HS-5 (cell line): ENCODE results near the gene FLACC1.
"Not testable (repeated sequence)": the region's sequence is repeated elsewhere in the genome, so short reads cannot be mapped to it uniquely, and the experiment has no call there.

ENCODE experiments used
- DNase-seq: peaks from one replicate; pipeline ENCODE4 v3.0.0-alpha.2; 2012; ENCODE audit warnings: low read depth

FLACC1 gene

DNA sequence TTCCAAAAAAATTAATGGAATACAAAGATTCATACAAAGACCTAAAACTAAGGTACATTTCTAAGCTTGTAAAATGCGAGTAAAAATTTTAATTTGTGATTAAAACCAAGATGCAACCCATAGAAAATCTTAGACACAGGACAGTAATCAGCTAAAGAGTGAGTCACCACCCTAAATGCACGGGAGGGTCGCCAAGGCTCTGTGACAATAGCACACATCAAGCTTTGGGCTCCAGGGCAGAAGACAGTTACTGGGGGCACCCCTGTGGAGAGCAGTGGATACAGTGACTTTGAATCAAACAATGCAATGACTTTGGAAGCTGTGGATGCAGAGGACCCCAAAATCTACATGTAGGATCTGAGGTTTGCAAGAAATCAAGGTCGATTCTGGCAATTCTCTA lies 7.5 kb downstream of the FLACC1 start:
- no peak for DNase-seq

DNA sequence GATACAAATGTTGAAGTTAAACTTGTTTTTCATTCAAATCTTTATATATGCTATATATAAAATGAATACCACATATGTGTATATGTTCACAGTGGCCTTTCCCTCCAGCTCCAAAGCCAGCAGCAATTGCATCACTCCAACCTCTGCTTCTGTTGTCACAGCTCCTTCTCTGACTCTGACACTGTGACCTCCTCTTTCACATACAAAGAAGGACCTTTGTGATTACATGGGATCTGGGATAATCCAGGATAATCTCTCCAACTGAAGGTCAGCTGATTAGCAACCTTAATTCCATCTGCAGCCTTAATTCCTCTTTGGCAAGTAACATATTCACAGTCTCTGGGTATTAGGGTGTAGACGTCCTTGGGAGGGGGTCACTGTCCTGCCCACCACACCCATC lies 8.4 kb downstream of the FLACC1 start:
- DNase-seq = no peak

- DNase-seq = no peak
These were observed 10.0 kb downstream of the FLACC1 start for GRCh38 chr2:201347138-201347537.

- DNase-seq = no peak
These were observed 11.4 kb downstream of the FLACC1 start for GRCh38 chr2:201345625-201346213.

- DNase-seq = no peak
These were observed 12.3 kb downstream of the FLACC1 start for GRCh38 chr2:201344663-201345366.

- no peak for DNase-seq
These were observed 13.6 kb downstream of the FLACC1 start for GRCh38 chr2:201343559-201343958.

DNA sequence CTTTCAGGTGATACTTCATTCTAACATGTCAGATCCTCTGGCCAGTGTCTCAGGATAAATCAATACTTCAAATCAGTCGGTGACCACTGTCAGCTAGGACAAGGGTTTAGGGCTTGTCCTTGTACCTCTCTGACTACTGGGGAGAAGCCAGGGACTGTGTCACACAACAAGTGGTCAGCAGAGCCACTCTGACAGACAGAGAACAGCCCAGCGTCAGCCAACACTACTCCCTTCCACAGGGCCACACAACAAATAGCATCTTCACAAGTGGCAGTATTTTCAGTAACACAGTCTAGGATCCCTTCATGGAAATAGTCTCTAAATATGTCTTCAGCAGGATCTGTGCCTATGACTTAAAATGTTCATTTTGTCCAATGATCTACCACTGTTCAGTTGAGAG lies 14.2 kb downstream of the FLACC1 start:
- DNase-seq = no peak

GRCh38 chr2:201329409-201329808 lies 27.7 kb downstream of the FLACC1 start:
- DNase-seq = no peak

DNA sequence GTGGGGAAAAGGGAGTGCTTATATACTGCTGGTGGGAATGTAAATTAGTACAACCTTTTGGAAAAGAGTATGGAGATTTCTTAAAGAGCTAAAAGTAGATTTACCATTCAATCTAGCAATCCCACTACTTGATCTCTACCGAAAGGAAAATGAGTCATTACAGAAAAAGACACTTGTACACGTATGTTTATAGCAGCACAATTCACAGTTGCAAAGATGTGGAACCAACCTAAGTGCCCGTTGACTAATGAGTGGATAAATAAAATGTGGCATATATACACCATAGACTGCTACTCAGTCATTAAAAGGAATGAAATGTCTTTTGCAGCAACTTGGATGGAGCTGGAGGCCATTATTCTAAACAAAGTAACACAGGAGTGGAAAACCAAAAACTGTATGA lies 29.5 kb downstream of the FLACC1 start:
- DNase-seq = no peak

GRCh38 chr2:201322772-201323171 lies 34.4 kb downstream of the FLACC1 start:
- DNase-seq = no peak

DNA sequence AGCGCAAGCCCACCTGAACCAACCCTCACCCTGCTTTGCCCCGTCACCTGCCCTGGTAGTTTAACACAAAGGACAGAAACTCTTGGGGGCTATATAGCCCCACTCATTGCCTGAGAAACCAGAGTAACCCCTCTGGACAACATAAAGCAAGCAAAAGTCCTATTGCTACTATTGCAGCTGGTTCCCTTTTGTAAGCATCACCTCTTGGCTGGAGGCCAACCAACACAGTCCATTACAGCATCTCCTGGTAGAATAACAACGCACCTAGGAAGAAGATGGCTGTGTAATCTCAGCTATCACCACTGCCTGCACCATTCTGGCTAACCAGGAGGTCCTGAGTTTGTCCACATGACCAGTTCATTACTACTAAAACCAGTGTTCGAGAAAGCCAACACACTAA lies 36.4 kb downstream of the FLACC1 start:
- DNase-seq = no peak

- no peak for DNase-seq
These were observed 36.9 kb downstream of the FLACC1 start for GRCh38 chr2:201320257-201320656.

- DNase-seq = no peak
These were observed 37.6 kb downstream of the FLACC1 start for GRCh38 chr2:201319511-201319910.

GRCh38 chr2:201313362-201313761 lies 43.8 kb downstream of the FLACC1 start:
- DNase-seq = no peak

DNA sequence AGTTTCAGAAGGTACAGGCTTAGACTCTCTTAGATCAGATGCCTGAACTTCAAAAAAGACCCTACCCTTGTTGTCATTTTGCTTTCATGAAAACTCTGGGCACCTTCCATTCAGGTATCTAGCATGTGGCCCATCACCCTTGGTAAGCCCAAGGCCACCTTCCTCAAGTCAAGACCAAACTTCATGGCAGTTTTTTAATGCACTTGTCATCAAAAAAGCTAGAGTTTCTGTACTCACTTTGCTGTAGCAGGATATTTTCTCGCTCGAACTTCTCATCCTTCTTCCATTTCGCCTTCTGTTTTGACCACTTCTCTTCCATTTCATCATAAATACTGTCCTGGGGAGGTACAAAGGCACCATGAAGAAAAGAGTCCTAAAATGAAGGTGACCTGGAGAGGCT lies 48.2 kb downstream of the FLACC1 start:
- DNase-seq = no peak

- DNase-seq = no peak
These were observed 49.3 kb downstream of the FLACC1 start for GRCh38 chr2:201307876-201308275.

DNA sequence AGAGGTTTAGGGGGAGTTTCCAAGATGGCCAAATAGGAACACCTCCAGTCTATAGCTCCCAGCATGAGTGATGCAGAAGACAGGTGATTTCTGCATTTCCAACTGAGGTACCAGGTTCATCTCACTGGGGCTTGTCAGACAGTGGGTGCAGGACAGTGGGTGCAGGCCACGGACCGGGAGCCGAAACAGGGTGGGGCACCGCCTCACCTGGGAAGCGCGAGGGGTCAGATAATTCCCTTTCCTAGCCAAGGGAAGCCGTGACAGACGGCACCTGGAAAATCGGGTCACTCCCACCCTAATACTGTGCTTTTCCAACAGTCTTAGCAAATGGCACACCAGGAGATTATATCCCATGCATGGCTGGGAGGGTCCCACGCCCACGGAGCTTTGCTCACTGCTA lies 57.2 kb downstream of the FLACC1 start:
- not testable (repeated sequence) for DNase-seq

DNA sequence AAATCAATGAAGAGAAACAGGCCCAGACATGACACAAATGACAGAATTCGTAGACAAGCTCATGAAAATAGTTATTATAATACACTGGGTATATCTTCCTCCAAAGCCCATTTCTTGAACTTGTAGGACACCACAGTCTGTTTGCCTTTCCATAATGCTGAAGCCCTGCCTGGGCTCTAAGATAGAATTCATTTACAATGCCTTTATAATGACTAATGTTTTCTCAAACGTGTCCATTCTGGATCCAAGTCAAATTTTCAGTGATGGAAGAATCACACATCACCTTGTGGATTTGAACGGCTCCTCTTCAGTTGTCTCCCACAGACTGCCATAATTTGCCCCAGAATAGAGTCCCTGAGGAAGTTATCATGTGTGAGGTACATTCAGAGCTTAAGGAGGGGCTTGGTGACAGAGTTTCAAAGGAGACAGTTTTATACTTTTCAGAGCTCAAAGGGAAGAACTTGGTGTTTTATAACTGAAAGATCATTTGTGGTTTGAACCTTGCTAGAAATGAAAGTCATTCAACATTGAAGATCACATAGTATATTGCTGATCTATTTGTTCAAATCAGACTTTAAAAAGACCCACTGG lies 58.6 kb downstream of the FLACC1 start:
- DNase-seq = no peak

- not testable (repeated sequence) for DNase-seq
These were observed 66.5 kb downstream of the FLACC1 start for GRCh38 chr2:201290457-201291148.

GRCh38 chr2:201285499-201285898 lies 71.6 kb downstream of the FLACC1 start:
- DNase-seq = no peak

GRCh38 chr2:201280191-201281040 lies 76.7 kb downstream of the FLACC1 start:
- no peak for DNase-seq

GRCh38 chr2:201279079-201279478 lies 78.1 kb downstream of the FLACC1 start:
- DNase-seq = no peak
